Osteoblast (primary cell): Measurements from ENCODE around the gene AMFR. TPM values are rescaled to one million over a fixed set of nuclear protein-coding genes. Genes with fewer than 3 reads are reported as not detected.
"Not testable (repeated sequence)": the region's sequence is repeated elsewhere in the genome, so short reads cannot be mapped to it uniquely, and the experiment has no call there.

Source experiments
- DNase-seq: peaks from one replicate; pipeline ENCODE4 v3.0.0; 2011; ENCODE audit warnings: low spot score, mixed read lengths; ENCODE audit not compliant: insufficient read length; ENCODE audit errors: missing footprints
- H2AFZ ChIP-seq: 2 replicates; pipeline ENCODE4 v1.6.0; 2011; ENCODE audit warnings: mild to moderate bottlenecking, low read length
- H3K27ac ChIP-seq: 2 replicates; pipeline ENCODE4 v1.5.1; 2011; ENCODE audit warnings: mild to moderate bottlenecking, low read depth, low read length, moderate library complexity
- H3K27me3 ChIP-seq: 2 replicates; pipeline ENCODE4 v1.6.0; 2012; ENCODE audit warnings: mild to moderate bottlenecking, control low read depth, inconsistent platforms, low read length, moderate library complexity; ENCODE audit not compliant: insufficient read depth
- H3K36me3 ChIP-seq: 2 replicates; pipeline ENCODE4 v1.5.1; 2011; ENCODE audit warnings: mild to moderate bottlenecking, low read length, control low read depth, moderate library complexity; ENCODE audit not compliant: insufficient read depth
- H3K4me1 ChIP-seq: 2 replicates; pipeline ENCODE4 v1.5.1; 2011; ENCODE audit warnings: mild to moderate bottlenecking, low read length, control low read depth, moderate library complexity; ENCODE audit not compliant: insufficient read depth
- H3K4me2 ChIP-seq: 2 replicates; pipeline ENCODE4 v1.6.0; 2011; ENCODE audit warnings: mild to moderate bottlenecking, low read length; ENCODE audit not compliant: insufficient read depth
- H3K4me3 ChIP-seq: fragments of 200-600 bp; sonication (generic); 3 replicates; pipeline ENCODE4 v1.5.1; 2012; ENCODE audit warnings: mild to moderate bottlenecking, low read length, inconsistent platforms; ENCODE audit not compliant: insufficient read depth
- H3K79me2 ChIP-seq: 2 replicates; pipeline ENCODE4 v1.6.0; 2012; ENCODE audit warnings: mild to moderate bottlenecking, low read length, control low read depth, inconsistent platforms; ENCODE audit not compliant: insufficient read depth
- H3K9me3 ChIP-seq: 2 replicates; pipeline ENCODE4 v1.5.1; 2011; ENCODE audit warnings: low read depth, low read length, control low read depth
- H4K20me1 ChIP-seq: 2 replicates; pipeline ENCODE4 v1.6.0; 2012; ENCODE audit warnings: mild to moderate bottlenecking, low read length, control low read depth; ENCODE audit not compliant: insufficient read depth
- total RNA-seq: library from RNA; depleted of rRNA; stranded (reverse); fragments of >200 nt; gene quantifications from 2 replicates; pipeline ENCODE4 v1.2.3, GENCODE V29; 2012
- TF ChIP-seq, protein P1 (sequence below): IDR thresholded peaks from 2 replicates; pipeline ENCODE4 v1.5.1; 2011; ENCODE audit warnings: mild to moderate bottlenecking, low read depth, low read length, moderate library complexity; ENCODE audit errors: extremely low read depth

Gene AMFR
- total RNA-seq, 1 donor, result 339 TPM

GRCh38 chr16:56387396-56387795, 37.9 kb downstream of the AMFR start:
- Histone ChIP-seq H4K20me1 (peaks cover 3% of the 10 kb centered on the region), H3K36me3 (peaks cover 26% of the 10 kb centered on the region), H3K27ac (peak overlapping the region; percentile 15), H3K4me2 (no peak overlapping the region), H2AFZ (no peak overlapping the region), H3K4me3 (no peak overlapping the region), H3K27me3 (no peaks in the 10 kb centered on the region), H3K79me2 (peaks cover 6% of the 10 kb centered on the region), H3K9me3 (no peaks in the 10 kb centered on the region), H3K4me1 (peaks cover 23% of the 10 kb centered on the region)
- DNase-seq, result no peak
- TF ChIP-seq, protein P1, sequence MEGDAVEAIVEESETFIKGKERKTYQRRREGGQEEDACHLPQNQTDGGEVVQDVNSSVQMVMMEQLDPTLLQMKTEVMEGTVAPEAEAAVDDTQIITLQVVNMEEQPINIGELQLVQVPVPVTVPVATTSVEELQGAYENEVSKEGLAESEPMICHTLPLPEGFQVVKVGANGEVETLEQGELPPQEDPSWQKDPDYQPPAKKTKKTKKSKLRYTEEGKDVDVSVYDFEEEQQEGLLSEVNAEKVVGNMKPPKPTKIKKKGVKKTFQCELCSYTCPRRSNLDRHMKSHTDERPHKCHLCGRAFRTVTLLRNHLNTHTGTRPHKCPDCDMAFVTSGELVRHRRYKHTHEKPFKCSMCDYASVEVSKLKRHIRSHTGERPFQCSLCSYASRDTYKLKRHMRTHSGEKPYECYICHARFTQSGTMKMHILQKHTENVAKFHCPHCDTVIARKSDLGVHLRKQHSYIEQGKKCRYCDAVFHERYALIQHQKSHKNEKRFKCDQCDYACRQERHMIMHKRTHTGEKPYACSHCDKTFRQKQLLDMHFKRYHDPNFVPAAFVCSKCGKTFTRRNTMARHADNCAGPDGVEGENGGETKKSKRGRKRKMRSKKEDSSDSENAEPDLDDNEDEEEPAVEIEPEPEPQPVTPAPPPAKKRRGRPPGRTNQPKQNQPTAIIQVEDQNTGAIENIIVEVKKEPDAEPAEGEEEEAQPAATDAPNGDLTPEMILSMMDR, result no peak

GRCh38 chr16:56384074-56384721, 41.1 kb downstream of the AMFR start:
- H3K27me3 ChIP-seq, result no peaks in the 10 kb centered on the region
- H3K36me3 ChIP-seq, result peaks cover 44% of the 10 kb centered on the region
- H2AFZ ChIP-seq, result no peak overlapping the region
- no peak for DNase-seq
- H4K20me1 ChIP-seq, result no peaks in the 10 kb centered on the region
- TF ChIP-seq, protein P1, result no peak
- H3K9me3 ChIP-seq, result peaks cover 2% of the 10 kb centered on the region
- peaks cover 2% of the 10 kb centered on the region for H3K79me2 ChIP-seq
- H3K4me1 ChIP-seq, result peaks cover 12% of the 10 kb centered on the region
- H3K4me3 ChIP-seq, result no peak overlapping the region
- H3K4me2 ChIP-seq, result no peak overlapping the region
- H3K27ac ChIP-seq, result no peak overlapping the region

DNA sequence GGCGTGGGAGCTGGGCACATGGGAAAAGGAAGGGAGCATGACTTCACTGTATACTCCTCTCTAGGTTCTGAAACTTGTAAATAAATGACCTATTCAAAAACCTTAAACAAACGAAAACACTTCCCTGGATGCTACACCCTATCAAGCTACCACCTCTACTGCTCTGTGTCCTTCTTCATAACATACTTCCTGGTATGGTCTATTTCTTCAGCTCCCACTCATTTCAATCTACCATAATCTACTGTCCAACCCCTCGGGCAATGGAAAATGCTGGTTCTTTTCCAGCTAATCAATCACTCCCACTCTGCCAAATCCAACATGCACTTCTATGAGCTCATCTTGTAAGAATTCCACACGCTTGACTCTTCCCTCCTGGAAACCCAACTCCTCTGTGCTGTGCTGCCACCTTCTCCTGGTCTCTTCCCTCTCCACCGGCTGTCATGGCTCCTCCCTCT, 42.4 kb downstream of the AMFR start:
- TF ChIP-seq, protein P1, result no peak
- no peak for DNase-seq
- H3K4me1 ChIP-seq, result peaks cover 5% of the 10 kb centered on the region
- no peak overlapping the region for H3K4me2 ChIP-seq
- no peaks in the 10 kb centered on the region for H3K79me2 ChIP-seq
- no peaks in the 10 kb centered on the region for H4K20me1 ChIP-seq
- H2AFZ ChIP-seq, result no peak overlapping the region
- peaks cover 36% of the 10 kb centered on the region for H3K36me3 ChIP-seq
- H3K27ac ChIP-seq, result no peak overlapping the region
- no peak overlapping the region for H3K4me3 ChIP-seq
- peaks cover 2% of the 10 kb centered on the region for H3K9me3 ChIP-seq
- no peaks in the 10 kb centered on the region for H3K27me3 ChIP-seq

- no peak overlapping the region for H3K4me3 ChIP-seq
- H3K4me2 ChIP-seq, result no peak overlapping the region
- peaks cover 2% of the 10 kb centered on the region for H3K79me2 ChIP-seq
- no peak overlapping the region for H3K27ac ChIP-seq
- peaks cover 2% of the 10 kb centered on the region for H3K9me3 ChIP-seq
- no peak overlapping the region for H2AFZ ChIP-seq
- TF ChIP-seq, protein P1, result no peak
- no peaks in the 10 kb centered on the region for H3K27me3 ChIP-seq
- H3K4me1 ChIP-seq, result peaks cover 5% of the 10 kb centered on the region
- H4K20me1 ChIP-seq, result no peaks in the 10 kb centered on the region
- H3K36me3 ChIP-seq, result peaks cover 31% of the 10 kb centered on the region
- DNase-seq, result no peak
These were observed 42.9 kb downstream of the AMFR start for GRCh38 chr16:56382459-56382858.

DNA sequence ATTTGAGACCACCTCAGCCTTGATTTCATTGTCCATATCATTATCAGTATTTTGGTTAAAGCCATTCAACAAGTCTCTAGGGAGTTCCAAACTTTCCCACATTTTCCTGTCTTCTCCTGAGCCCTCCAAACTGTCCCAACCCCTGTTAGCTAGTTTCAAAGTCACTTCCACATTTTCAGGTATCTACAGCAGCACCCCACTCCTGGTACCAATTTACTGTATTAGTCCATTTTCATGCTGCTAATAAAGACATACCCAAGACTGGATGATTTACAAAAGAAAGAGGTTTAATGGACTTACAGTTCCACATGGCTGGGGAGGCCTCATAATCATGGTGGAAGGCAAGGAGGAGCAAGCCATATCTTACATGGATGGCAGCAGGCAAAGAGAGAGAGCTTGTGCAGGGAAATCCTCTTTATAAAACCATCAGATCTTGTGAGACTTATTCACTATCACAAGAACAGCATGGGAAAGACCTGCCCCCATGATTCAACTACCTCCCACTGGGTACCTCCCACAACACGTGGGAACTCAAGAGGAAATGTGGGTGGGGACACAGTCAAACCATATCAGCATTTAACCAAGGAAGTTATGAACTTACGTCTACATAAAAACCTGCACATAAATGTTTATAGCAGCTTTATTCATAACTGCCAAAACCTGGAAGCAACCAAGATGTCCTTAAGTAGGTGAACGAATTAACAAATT, 44.4 kb downstream of the AMFR start:
- H4K20me1 ChIP-seq, H2AFZ ChIP-seq, H3K9me3 ChIP-seq, DNase-seq, H3K4me3 ChIP-seq, H3K4me1 ChIP-seq, H3K4me2 ChIP-seq, H3K27ac ChIP-seq, H3K27me3 ChIP-seq: not testable (repeated sequence)
- Histone ChIP-seq H3K36me3 (peaks cover 27% of the 10 kb centered on the region), H3K79me2 (peaks cover 15% of the 10 kb centered on the region)

GRCh38 chr16:56379044-56379443, 46.3 kb downstream of the AMFR start:
- H3K4me2 ChIP-seq, H2AFZ ChIP-seq, H3K4me1 ChIP-seq, DNase-seq, H3K27me3 ChIP-seq, H3K4me3 ChIP-seq, H3K9me3 ChIP-seq, H4K20me1 ChIP-seq, H3K27ac ChIP-seq: not testable (repeated sequence)
- H3K79me2 ChIP-seq, result peaks cover 27% of the 10 kb centered on the region
- peaks cover 22% of the 10 kb centered on the region for H3K36me3 ChIP-seq
